GM19455 (cell line): ENCODE measurements around the gene PBXIP1.
A peak's percentile ranks its signal among the peaks of the same experiment; 100 is the strongest.

Experiments used
- ATAC-seq: cut with Tn5 transposase; IDR thresholded peaks from one replicate; pipeline ENCODE4 v1.9.1; 2021; ENCODE audit not compliant: unreplicated experiment

The PBXIP1 gene

DNA sequence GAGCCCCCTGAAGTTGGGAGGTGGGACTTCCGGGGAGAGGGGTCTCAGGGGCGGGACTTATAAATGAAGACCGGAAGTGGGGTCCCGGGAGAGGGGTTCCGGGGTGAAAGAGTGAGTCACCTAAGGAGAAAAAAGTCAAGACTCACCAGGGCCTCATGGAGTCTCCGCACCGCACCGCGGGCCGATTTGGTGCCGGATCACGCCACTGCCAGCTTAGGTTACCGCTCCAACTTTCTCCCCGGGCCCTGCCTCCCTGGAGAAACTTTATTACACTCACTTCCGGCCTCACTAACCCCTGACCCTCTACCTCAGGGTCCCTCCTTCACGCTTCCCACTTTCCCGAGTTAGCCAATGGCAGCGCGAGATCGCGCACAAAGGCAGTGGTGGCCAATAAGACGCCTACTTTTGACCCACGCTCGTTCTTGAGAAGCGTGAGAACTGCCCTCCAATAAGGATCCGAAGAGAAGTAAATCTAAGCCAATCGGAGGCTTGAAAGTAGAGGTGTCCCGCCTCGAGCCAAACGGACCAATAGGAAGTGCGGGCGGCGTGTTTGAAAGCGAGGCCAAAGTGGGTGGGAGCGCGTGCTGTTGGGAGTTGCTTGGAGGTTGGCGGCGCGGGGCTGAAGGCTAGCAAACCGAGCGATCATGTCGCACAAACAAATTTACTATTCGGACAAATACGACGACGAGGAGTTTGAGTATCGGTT lies 18.4 kb upstream of the PBXIP1 start, which contains the start of gene CKS1B:
Gene CKS1B, plus strand, starts transcription at position 580 of the 706 bp plus-strand sequence. Its CDS starts 65 bp downstream, at position 645.
- ATAC-seq = peak; percentile 73

DNA sequence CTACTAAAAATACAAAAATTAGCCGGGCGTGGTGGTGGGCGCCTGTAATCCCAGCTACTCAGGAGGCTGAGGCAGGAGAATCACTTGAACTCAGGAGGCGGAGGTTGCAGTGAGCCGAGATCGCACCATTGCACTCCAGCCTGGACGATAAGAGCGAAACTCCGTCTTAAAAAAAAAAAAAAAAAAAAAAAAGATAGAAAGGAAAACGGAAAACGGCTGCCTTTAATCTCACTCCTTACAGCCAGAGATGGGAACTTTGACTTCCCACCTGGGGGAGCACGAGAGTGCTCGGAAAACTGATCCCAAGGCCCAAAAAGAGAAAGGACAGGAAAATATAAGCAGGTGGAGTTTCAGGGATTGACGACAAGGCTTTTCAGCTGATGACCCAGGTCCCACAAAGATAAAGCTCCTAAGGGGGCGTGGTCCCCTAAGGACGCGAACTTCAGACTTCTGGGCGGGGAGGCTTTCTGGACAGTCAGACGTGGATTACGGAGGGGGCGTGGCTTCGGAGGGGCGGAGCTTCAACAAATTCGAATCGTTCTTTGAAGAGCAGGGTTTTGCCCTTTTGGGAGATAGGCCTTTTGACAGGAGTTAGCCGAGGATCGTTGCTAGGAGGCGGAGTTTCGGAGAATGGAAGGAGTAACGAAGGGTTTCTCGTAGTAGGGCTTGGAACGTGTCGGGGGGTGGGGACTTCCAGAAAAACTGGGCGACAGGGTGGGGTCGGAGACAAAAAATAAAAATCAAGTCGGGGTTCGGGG lies 17.6 kb upstream of the PBXIP1 start:
- no peak for ATAC-seq

- no peak for ATAC-seq
Measured at GRCh38 chr1:154972517-154973343, 16.8 kb upstream of the PBXIP1 start.

GRCh38 chr1:154972213-154972516 lies 16.3 kb upstream of the PBXIP1 start:
- no peak for ATAC-seq

GRCh38 chr1:154971341-154971998 lies 15.6 kb upstream of the PBXIP1 start:
- no peak for ATAC-seq

- no peak for ATAC-seq
Measured at GRCh38 chr1:154970631-154971340, 14.9 kb upstream of the PBXIP1 start, which contains the start of gene SHC1. Gene SHC1 (minus strand): TSS chr1:154970747. CDS start chr1:154970526, 221 bp downstream.

GRCh38 chr1:154969860-154970452 lies 14.1 kb upstream of the PBXIP1 start:
- no peak for ATAC-seq

DNA sequence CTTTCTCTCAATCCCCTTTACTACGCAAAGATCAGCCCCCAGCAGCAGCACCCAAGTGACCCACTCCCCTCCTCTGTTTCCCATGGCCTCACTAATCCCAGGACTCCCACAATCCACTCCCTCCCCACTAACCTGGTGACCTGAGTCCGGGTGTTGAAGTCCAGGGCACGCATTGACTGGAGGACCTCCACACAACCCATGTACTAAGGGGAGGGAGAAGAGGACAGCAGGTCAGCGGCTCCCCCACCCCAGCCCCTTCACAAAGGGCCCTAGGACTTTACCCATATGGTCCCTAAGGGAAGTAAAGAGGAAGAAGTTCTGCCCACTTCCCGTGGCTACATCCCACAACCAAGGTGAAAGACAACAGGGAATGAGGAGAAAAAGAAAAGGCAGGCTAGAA lies 13.3 kb upstream of the PBXIP1 start:
- no peak for ATAC-seq

DNA sequence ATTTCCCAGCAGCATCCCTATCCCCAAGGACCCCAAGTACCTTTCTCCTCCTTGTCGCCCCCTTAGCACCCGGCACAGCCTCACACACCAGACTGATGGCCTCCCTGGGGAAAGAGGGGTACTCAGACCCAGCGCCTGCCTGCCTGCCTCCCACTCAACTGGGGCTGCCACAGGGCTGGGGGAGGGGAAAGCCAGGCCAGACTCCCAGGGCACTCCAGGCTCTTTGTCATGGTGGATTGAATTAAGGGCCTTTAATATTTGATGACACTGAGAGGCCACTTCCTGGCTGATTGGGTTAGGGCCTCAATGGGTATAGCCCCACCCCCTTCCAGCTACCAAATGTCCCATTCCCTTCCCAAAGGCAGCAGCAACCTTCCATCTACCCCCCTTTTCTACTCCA lies 12.8 kb upstream of the PBXIP1 start:
- no peak for ATAC-seq

DNA sequence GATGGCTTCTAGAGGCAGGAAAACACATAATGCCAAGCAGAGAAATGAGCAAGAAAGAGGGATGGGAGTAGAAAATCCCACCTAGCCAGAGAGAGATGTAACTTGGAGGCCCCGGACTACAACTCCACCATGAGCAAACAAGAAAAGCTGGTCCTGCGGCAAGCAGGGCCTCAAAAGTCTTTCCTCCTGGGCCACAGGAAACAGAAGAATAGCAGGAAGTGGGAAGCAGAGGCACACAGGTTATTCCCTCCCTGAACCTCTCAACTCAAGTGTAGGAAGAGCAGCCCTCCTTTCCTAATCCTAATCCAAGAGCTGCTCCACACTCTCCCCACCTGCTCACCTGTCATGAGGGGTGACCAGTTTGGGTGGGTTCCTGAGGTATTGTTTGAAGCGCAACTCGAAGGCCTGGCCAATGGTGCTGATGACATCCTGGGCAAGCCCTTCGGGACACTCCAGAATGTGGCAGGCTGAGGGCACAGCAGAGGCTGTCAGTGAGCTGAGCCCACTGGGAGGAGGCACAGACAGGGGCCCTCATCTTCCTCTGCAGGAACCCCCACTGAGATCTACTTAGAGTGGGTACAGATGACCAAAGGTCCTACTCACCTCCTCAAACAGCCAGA lies 11.5 kb upstream of the PBXIP1 start:
- no peak for ATAC-seq

- no peak for ATAC-seq
Measured at GRCh38 chr1:154966111-154966510, 10.2 kb upstream of the PBXIP1 start.

DNA sequence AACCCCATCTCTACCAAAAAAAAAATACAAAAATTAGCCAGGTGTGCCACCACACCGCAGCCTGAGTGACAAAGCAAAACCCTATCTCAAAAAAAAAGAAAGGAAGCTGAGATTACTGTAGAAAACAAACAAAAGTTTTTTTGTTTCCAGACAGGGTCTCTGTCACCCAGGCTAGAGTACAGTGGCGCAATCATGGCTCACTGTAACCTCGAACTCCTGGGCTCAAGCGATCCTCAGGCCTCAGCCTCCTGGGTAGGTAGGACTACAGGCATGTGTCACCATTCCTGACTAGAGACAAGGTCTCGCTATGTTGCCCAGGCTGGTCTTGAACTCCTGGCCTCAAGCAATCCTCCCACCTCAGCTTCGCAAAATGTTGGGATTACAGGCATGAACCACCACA lies 8.5 kb upstream of the PBXIP1 start:
- ATAC-seq = no peak

GRCh38 chr1:154963643-154964042 lies 7.7 kb upstream of the PBXIP1 start:
- no peak for ATAC-seq

DNA sequence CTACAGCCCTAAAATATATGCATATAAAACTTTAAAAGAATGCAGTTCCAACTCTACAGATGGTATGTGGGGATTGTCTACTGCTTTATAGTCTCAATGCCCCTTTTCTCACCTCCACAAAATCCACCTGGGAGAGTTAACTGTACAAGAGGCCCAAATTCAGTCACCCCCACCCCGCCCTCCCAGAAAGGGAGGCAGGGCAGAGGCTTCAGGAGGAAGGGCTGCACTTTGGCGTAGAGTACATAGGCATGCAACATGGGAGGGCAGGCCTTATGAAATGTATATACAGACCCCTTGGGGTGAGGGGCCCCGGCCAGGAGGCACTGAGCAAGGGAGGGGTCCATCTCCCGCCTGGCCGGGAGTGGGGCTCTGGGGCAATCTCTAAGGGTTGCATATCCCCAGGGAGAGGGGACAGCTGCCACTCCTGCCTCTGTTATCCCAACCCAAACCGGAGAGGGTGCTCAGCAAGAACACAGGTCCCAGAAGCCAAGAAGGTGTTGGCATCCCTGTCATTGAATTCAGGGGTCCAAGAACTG lies 7.0 kb upstream of the PBXIP1 start:
- ATAC-seq = no peak

GRCh38 chr1:154962156-154962749 lies 6.4 kb upstream of the PBXIP1 start:
- ATAC-seq = peak; percentile 11

DNA sequence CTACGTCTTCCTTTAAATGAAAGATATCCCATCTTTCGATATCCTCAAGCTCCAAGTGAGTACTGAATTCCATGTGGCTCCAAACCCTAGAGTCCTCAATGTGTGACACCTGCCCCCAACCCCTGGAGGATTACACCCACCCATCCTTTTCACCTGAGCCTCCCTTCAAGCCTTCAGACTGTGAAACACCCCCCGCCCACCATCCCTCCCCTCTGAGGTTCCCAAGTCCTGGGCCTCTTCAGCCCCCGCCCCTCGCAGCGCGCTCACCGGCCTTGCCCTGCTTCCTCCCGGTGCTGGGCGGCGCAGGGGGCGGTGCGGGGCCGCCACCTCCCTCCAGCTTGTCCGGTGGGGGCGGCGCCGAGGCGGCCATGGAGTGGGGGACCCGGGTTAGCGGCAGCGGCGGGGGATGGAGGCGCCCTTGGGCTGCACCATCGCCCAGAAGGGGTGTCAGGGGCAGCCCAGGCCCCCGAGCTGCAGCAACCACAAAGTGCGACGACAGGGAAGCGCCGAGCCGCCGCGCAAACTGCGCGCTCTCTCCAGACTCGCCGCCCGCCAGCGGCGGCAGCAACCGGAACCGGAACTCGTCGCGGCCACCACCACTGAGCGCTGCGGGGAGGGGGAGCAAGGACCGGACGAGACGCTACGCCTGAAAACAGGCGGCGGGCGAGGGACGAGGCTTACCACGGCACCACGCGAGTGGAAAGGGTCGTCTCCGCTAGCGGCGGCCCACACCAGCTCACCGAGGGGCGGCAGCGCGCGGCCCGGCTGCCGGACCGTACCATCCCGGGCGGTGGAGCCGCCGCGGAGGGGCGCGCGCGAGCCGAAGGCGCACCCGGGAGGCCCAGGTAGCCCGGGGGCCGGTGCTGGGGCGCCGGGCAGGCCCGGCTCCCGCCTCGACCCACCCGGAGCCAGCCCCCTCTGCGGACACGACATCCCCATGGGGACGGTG lies 5.6 kb upstream of the PBXIP1 start, which contains the start of gene PYGO2:
Gene PYGO2, minus strand, starts transcription at position 576 of the 949 bp plus-strand sequence. Its CDS starts 206 bp downstream, at position 370.
- ATAC-seq = peak; percentile 81

DNA sequence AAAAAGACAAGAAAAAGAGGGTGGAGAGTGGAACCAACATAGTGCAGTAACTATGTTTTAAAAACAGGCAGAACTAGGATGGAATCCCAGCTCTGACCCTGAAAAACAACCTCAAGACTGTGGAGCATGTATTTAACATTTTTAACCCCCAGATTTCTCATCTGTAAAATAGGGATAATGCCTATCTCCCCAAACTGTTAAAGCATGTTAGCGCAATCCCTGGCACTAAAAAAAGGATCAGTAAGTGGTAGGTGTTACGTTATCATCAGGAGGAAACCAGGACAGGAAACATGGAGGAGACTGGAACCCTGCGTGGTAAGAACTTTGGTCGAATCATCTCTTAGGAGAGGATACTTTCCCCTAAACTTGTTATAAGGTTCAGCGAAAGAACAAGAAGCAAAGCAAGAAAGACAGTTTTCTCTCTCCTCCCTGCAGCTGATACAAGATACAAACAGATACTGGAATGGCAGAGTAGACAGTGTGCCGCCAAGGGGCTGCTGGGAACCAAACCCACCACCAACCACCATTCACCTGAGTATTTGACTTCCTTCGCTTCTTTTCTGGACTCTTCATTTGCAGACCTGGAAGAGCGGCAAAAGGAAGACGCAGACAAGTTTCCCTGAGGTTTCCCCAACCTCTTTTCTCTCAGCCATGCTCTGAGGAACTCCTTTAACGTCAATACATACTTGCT lies 4.7 kb upstream of the PBXIP1 start:
- ATAC-seq = no peak
